Stimulated activated CD4-positive, alpha-beta T cell treated with anti-CD3 and anti-CD28 coated beads, Interleukin-1b, Interleukin-23, amount 100 ng/mL, for 1 hour (primary cell): ENCODE measurements around the gene EDEM1.

ENCODE experiments used
- DNase-seq, 2 donors: peaks; one replicate each; pipeline ENCODE4 v3.0.0-alpha.2; 2020; ENCODE audit warnings: low read depth in 2 of 2

Gene EDEM1

DNA sequence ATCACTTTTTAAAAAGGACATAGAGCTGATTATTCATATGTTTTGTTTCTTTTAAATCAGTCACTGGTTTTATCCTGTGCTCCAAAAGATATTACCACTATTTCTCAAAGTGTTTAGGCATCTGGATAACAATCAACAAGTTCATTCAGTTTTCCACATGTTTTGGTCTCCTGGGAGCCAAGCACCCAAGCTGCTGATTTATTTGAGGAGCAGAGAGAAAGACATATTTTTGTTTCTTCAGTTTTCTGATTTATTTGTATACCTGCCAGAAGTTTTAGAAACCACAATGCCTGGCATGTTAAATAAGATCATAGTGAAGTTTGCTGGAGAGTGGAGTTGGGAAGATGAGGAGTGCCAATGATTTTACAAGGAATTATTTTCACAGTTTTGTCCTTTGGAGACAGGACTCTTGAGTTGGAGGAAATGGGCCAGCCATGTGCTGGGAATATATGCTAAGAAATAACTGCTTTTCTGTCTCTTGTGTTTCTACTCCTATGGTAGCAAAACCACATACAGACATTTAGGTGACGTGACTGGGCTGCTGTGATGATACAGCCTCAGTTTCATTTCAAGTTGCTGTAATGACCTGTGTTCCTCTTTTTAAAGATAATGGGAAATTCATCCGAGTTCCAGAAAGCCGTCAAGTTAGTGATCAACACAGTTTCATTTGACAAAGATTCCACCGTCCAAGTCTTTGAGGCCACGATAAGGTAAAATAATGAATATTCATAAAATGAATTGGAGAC lies 11.7 kb downstream of the EDEM1 start:
- no peak for DNase-seq

DNA sequence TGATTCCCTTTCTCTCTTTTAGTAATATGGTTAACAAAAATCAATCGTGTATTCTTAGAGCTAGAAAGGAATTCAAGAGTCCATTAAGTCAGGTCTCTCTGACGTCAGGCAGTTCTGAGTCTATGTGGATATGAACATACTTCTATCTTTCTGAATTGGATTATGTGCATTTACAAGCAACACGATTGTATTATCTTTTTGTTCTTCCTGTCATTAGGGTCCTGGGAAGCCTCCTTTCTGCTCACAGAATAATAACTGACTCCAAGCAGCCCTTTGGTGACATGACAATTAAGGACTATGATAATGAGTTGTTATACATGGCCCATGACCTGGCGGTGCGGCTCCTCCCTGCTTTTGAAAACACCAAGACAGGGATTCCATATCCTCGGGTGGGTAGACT lies 14.0 kb downstream of the EDEM1 start:
- DNase-seq = no peak

DNA sequence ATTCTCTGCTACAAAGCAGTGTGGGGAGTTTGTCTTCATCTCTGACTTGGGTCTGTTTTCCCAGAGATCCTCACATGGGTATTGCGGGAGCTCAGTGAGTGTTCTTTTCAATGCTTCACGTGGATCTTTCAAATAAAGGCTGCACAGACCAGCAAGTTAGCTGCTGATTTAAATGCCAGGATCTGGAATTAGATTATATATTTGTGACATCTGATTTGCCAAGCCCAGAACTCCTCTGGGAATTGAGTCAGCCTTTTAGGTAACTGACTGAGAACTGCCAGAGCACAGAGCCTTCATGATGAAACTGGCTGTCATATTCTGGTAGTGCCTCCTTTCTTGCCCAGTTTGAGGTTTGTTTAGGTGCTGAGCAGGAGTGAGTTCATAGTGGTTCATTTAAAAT lies 14.7 kb downstream of the EDEM1 start:
- no peak for DNase-seq

DNA sequence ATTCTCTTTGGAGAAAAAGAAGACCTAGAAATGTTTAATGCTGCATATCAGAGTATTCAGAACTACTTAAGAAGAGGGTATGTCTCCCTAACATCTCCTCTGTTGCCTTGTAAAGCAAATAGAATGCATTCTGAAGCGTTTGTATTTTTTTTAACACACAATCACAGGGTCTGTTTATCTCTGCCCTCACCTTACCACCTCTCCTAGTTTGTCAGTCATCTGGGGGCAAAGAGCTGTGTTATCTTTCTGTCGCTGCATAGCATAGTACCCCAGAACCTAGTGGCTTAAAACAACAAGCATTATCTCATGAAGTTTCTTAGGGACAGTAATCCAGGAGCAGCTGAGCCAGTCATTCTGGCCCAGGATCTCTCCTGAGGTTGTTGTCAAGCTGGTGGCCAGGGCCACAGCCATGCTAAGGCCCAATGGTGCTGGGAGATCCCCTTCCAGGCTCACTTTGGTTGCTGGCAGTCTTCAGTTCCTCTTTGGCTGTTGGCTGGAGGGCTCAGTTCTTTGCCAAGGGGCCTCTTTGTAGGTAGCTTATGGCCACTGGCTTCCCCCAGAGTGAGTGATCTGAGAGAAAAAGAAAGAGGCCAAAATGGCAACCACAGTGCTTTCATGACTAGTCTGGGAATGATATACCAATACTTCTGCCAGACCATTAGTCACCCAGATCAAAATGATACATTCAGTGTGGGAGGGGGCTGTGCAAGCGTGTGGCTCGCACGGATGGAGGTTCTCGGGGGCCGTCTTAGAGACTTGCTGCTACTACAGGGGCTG lies 17.8 kb downstream of the EDEM1 start:
- DNase-seq = no peak

DNA sequence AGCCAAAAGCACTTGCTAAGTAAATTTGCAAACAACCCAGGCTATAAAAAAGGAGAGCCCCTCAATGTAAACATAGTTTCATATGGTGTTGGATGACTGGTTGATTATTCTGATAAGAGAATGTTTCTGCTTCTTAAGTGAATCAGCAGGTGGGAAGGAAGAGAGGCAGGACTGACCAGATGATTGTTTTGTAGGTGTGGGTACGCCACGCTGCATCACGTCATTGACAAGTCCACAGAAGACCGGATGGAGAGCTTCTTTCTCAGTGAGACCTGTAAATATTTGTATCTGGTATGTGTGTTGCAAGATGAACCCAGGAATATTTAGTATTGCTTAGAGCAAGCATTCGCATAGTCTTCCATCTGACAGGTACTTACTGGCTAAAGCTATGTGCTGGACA lies 23.4 kb downstream of the EDEM1 start:
- no peak for DNase-seq

DNA sequence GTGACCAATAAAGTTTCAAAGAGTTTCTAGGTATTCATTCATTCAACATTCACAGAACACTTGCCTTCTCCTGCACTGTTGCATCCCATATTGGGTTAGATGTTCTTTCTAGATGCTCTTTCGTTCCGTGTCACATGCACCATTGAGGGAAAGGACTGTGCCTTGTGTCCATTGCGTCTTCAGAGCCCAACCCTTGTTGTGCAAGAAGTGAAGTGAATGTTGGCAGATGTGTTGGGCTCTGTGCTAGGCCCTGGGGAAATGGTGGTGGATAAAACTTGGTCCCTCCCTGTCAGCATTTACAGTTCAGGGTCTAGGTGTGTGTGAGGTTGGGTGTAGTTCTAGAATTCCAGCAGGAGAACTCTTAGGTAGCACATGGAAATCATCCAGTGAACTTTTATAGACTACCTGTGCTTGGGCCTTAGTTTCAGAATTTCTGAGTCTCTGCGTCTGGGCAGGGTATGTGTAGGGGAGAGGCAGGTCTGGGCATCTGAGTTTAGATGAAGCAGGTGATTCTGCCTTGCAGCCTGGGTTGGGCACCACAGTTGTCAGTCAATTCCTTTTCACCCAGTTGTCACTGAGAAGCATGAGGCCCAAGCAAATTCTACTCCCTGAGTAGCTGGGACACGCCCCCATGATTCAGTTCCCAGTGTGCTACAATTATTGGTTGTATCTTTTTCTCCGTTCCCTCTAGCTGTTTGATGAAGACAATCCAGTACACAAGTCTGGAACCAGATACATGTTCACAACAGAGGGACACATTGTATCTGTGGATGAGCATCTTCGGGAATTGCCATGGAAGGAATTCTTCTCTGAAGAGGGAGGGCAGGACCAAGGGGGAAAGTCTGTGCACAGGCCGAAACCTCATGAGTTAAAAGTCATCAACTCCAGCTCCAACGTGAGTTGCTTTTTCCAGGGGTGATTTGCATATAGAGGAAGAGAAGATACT lies 25.4 kb downstream of the EDEM1 start:
- no peak for DNase-seq

DNA sequence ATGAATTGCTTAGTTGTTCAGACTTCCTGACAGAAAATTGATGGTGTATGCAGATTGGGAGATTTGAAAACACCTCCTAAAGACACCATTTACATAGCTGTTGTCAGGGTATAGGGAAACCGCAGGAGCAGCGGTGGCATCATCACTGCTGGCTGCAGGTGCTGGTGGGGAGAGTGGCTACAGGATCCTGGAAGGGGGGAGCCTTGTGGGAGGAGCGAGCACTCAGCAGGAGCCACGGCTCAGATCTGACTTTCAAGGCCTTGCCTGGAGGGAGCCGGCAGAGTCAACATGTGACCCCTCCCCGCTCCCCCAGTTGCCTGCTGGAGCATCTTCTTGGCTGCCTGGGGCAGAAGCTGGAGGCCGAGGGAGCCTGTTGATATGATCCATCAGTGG lies 26.1 kb downstream of the EDEM1 start:
- no peak for DNase-seq

DNA sequence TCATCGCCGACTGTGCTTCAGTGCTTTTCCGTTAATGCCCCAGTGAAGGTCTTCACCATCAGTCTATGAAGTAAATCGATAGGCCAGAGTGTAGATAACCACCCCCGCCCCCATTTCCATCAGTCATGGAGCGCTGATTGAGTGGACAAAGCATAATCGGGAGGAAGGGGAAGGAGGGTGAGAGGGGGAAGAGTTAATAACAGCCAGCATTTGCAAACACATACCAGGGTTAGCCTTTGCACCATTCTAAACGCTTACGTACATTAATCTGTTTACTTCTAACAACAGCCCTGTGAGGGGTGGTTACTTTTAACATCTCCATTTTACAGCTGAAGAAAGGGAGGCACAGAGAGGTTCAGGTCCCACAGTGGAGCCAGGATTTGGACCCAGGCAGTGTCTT lies 26.8 kb downstream of the EDEM1 start:
- no peak for DNase-seq

DNA sequence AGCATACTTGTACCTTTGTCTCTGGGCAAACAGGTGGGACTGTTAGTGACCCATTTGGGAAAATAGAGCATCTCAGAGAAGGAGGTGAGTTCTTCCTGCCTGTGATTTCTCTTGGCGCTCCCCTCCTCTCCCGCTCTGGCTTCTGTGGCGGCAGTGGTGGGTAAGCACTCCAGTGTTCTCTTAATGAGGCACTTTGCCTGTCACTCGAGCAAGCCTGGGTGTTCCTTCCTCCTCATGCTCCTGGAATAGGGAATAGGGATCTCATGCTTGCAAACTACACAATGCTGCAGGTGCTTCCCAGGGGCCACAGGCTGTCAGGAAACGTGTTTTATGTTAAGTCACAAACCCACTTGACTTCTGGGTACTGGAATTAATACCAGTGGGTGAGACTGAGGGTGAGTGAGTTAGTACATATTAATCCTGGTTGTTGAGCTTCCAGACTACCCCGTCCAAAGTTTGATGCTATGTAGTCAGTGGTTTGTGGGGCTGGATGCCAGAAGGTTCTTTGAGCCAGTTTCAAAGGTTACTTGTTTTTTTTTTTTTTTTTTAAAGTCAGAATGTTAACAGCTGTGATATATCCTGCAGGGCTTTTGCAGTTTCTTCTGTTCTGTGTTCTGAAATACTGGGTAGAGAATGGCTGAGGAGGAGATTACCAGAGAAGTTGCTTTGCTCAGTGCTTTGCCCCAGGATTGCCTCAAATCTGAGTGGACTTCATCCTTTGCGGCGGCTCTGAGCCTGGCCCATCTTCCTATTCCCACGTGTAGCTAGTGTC lies 30.5 kb downstream of the EDEM1 start:
- no peak for DNase-seq

DNA sequence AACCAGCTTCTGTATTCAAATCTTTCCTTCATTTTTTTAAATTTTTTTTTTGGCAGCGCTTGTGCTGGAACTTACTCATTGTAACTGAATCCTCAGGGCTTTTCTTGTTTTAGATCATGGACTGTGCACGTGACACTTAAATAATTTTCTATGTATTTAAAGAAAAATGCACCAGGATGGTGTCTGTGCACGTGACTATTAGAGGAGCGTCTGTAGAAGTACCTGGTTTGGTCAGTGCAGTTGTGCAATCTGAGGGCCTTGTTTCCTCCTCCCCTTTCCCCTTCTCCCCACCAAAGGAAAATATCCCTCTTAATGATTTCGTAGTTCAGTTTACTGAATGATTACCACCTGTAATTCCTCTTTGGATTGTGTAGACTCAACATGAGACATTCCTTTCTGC lies 31.3 kb downstream of the EDEM1 start:
- DNase-seq = no peak

DNA sequence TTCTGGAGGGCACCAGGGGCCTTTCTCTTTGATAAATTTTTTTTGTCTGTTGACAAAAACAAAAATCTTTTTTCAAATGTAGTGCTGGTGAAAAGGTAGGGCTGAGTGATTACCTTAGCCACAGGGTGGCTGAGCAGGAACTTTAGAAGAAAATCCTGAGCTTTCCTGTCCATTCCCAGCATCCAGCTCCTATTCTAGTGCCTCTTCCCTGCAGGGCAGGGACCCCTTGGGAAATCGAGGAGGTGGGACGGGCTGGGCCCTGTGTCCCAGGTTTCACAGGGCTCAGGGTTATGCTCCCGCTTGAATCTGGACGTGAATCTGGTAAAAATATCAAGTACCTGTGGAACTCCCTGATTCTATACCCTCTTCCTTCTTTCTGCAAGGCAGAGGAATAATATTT lies 31.7 kb downstream of the EDEM1 start:
- no peak for DNase-seq

DNA sequence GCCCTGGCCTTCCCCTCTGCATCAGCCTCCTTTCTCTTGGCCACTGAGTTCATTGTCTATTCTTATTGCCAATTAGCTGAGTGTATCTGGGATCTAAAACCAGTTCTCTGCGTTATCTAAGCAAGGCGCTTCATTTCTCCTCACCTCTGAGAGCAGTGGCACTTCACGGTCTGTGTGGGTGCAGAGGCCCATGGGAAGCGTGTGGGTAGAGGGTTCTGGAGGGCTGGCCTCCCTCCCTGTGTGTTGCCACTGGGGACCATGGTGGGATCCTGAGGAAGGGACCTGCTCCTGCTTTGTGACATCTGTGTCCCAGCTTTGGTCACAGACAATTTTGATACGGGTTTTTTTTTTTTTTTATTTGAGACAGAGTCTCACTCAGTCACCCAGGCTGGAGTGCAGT lies 32.7 kb downstream of the EDEM1 start:
- no peak for DNase-seq

DNA sequence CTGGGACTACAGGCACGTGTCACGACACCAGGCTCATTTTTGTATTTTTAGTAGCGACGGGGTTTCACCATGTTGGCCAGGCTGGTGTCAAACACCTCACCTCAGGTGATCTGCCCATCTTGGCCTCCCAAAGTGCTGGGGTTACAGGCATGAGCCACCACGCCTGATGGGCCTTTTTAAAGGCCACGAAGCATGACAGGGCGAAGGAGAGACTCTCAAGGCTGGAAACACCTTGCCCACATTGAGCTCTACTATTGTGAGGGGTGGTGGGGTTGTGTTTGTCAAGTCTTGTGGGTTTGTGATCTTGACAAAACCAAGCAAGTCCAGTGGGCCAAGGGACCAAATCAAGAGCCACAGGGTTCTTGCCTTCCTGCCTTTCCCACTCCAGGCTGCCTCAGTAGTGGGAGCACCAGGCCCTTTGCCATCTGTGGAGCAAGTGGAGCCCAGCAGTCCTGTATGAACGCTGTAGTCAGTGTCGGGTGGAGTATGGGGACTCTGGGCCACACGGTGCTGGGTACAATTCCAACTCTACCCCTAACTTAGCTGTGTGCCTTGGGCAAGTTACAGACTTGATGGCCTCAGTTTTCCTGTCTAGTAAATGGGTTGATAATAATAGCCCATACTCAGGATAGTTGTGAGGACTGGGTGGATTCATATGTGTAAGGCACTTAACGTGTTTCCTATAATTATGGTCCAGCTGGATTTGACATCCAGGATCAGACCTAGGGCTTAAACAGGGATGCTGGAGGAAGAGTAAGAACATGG lies 33.3 kb downstream of the EDEM1 start:
- DNase-seq = no peak

DNA sequence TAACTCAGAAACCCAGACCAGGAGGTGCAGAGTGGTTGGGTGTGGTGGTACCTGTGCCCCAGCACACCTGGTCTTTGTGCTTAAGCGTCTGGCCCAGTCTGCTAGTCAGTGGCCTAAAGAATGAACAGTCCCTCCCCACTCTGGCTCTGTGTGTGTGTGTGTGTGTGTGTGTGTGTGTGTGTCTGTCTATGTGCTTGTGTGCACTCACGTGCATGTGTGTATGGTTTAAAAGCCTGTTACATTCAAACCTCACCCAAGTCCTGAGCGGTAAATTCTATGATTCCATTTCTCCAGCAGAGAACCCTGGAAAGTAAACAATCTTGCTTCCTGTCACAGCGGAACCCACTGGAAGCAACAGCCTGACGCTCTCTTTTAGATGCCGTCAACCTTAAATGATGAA lies 34.2 kb downstream of the EDEM1 start:
- no peak for DNase-seq

DNA sequence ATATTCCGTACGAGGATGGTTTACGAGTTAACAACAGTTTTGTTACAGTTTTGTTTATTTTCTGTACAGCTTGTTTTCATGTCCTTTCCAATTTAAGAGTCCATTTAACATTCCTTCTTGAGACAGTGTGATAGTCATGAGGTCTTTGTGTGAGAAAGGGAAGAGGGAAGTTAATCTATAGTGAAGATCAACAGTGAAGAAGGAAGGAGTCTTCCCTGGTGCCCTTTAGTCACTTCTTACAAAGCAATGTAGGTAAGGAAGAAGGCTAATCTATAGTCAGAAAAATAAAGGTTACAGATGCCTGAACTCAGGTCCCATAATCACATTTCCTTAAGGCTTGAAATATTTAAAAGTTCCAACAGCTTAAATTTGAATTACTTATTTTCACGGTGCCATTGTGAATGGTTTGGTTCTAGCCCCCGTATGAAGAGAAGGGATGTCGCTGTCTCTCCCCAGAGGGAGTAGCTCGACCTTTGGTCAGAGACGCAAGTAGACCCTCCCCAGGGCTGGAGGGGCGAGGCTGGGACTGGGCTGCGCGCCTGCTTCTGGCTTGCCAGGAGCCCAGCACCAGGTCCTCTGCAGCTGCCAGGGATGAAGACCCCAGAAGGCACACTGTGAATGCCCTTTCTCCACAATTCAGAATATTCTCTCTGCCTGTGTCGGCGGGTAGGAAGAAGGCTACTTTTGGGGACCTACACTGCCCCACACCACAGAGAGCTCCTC lies 34.9 kb downstream of the EDEM1 start:
- DNase-seq = no peak

DNA sequence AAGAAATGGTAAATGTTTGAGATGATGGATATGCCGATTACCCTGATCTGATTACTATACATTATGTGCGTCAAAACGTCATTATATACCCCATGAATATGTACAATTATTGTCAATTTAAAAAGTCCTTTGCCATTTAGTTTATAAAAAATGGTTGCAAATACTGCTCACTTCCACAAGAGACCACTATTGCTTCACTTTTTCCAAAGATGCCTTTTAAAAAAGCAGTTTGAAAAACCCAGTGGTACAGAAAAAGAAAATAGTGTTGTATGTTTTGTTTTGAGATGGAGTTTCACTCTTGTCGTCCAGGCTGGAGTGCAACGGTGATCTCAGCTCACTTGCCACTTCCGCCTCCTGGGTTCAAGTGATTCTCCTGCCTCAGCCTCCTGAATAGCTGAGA lies 39.3 kb downstream of the EDEM1 start:
- no peak for DNase-seq

DNA sequence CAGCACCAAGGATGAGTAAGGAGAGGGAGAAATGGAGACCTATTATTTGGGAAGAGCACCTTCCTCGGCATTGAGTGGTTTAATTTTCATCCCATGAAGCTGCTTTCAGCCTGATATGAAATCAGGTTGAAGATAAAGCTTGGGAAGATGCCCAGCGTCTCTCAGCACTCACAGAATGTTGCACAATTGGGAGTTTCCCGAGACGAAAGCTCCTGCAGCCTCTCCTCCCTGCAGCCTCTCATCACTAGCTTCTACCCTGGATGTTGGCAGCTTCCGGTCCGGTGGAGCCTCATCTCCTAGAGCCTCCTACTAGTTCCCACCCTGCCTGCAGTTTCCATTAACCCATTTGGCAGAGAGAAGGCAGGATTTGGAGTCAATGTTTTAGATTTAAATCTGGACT lies 40.3 kb downstream of the EDEM1 start:
- no peak for DNase-seq

DNA sequence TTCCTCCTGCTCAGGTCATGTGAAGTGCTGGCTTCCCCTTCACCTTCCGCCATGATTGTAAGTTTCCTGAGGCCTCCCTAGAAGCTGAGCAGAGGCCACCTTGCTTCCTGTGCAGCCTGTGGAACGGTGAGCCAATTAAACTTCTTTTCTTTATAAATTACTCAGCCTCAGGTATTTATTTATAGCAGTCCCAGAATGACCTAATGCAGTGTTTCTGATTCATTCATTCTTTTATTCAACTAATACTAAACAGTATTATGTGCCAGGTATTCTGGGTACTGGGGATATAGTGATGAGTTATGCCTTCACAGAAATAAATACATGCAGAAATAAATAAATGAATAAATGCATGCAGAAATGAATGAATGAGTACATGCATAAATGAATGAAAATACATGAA lies 41.9 kb downstream of the EDEM1 start:
- DNase-seq = no peak

DNA sequence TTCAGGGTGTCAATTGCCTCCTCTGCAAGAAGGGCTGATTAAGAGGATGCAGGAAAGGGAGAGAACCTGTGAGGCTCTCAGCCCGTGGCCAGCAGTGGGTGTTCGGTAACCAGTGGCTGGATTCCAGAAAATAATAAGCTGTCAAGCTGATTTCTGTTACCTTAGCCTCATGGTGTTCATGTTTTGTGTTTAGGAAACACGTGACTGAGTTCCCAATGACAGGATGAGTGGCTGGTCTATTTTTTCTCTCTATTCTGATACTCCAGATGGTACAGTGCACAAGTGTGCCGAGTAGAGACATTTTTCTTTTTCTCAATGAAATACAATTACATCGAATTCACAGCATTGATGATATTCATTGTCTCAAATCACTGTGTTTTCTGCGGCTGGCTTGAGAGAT lies 43.6 kb downstream of the EDEM1 start:
- no peak for DNase-seq

DNA sequence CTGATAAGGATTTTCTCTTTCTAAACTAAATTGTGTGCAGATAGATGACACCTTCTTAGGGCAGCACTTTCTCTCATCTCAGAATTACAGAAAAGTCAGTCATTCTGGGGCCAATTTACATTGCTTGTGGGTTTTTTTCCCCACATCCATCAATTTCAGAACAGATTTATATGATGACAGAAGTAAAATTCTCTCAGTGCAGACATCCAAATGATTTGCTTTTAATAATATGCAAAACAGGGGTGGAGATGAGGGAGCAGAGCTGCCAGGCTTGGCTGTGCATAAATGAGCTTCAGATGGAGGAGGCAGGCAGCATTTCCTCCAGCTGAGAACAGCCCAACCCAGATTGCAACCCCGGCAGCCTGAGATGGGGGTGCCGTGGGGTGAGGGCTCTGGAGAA lies 44.0 kb downstream of the EDEM1 start:
- DNase-seq = no peak
